Keratinocyte (primary cell): ENCODE data around the gene ALDH6A1. TPM values are rescaled to one million over a fixed set of nuclear protein-coding genes. Genes with fewer than 3 reads are reported as not detected.

Source experiments
- DNase-seq: peaks from one replicate; pipeline ENCODE4 v3.0.0-alpha.2; 2011; ENCODE audit warnings: low read depth, missing footprints, low spot score
- FAIRE-seq: peaks from 2 replicates; lab custom pipeline; 2011; peaks lifted over from hg19 to GRCh38; lab: Jason Lieb, UNC
- H2AFZ ChIP-seq: 2 replicates; pipeline ENCODE4 v1.6.0; 2012; ENCODE audit warnings: low read length, control low read depth, inconsistent platforms; ENCODE audit not compliant: control insufficient read depth
- H3K27ac ChIP-seq: 2 replicates; pipeline ENCODE4 v1.5.1; 2011; ENCODE audit warnings: low read length; ENCODE audit not compliant: control insufficient read depth, insufficient read depth
- H3K27me3 ChIP-seq: 3 replicates; pipeline ENCODE4 v1.6.0; 2011; ENCODE audit warnings: low read length; ENCODE audit not compliant: control insufficient read depth, insufficient read depth; ENCODE audit errors: extremely low read depth
- H3K36me3 ChIP-seq, 2 experiments: 2 replicates in 1 of 2; 3 replicates in 1 of 2; pipeline ENCODE4 v1.5.1; 2011; ENCODE audit warnings: low read length in 2 of 2, mild to moderate bottlenecking in 1 of 2; ENCODE audit not compliant: control insufficient read depth in 2 of 2, insufficient read depth in 2 of 2; ENCODE audit errors: extremely low read depth in 1 of 2
- H3K4me1 ChIP-seq: 3 replicates; pipeline ENCODE4 v1.5.1; 2011; ENCODE audit warnings: low read length; ENCODE audit not compliant: control insufficient read depth, insufficient read depth; ENCODE audit errors: extremely low read depth
- H3K4me2 ChIP-seq: 3 replicates; pipeline ENCODE4 v1.6.0; 2011; ENCODE audit warnings: low read depth, low read length; ENCODE audit not compliant: control insufficient read depth, insufficient read depth; ENCODE audit errors: extremely low read depth
- H3K4me3 ChIP-seq, 3 experiments: fragments of 200-600 bp in 1 of 3; sonication (generic) in 1 of 3; 2 replicates in 2 of 3; 3 replicates in 1 of 3; pipeline ENCODE4 v1.5.1; 2011 to 2016; ENCODE audit warnings: low read length in 3 of 3, mild to moderate bottlenecking in 3 of 3, control low read depth in 2 of 3, inconsistent platforms in 1 of 3, low read depth in 1 of 3, mixed read lengths in 1 of 3, mixed run types in 1 of 3, moderate library complexity in 1 of 3; ENCODE audit not compliant: control insufficient read depth in 2 of 3, insufficient read depth in 2 of 3; ENCODE audit errors: extremely low read depth in 1 of 3
- H3K79me2 ChIP-seq: 2 replicates; pipeline ENCODE4 v1.6.0; 2012; ENCODE audit warnings: low read length; ENCODE audit not compliant: control insufficient read depth, insufficient read depth
- H3K9ac ChIP-seq: 3 replicates; pipeline ENCODE4 v1.6.0; 2011; ENCODE audit warnings: low read length; ENCODE audit not compliant: control insufficient read depth, insufficient read depth; ENCODE audit errors: extremely low read depth
- H3K9me1 ChIP-seq: 3 replicates; pipeline ENCODE4 v1.6.0; 2011; ENCODE audit warnings: low read length; ENCODE audit not compliant: control insufficient read depth, insufficient read depth; ENCODE audit errors: extremely low read depth
- H3K9me3 ChIP-seq: 2 replicates; pipeline ENCODE4 v1.5.1; 2012; ENCODE audit warnings: low read depth, low read length; ENCODE audit not compliant: control insufficient read depth
- H4K20me1 ChIP-seq: 3 replicates; pipeline ENCODE4 v1.6.0; 2011; ENCODE audit warnings: low read length; ENCODE audit not compliant: control insufficient read depth, insufficient read depth; ENCODE audit errors: extremely low read depth
- EZH2 ChIP-seq: IDR thresholded peaks from one replicate; pipeline ENCODE4 v1.6.1; 2012; ENCODE audit warnings: inconsistent platforms, mild to moderate bottlenecking, low read length, moderate library complexity
- dilution Hi-C: fragments of 300-500 bp; cut with MboI; formaldehyde crosslinking; loops from one replicate; pipeline ENCODE4 v1.7.0; 2020; ENCODE audit warnings: low sequenced_read_pairs; ENCODE audit not compliant: extremely low pct_ligation_motif_present
- polyA plus RNA-seq, 5 experiments: library from polyadenylated mRNA; depleted of rRNA in 3 of 5; stranded (reverse) in 3 of 5; stranded (forward) in 1 of 5; unstranded in 1 of 5; fragments of >200 nt; gene quantifications; 1 replicate in 1 of 5; 2 replicates in 3 of 5; 3 replicates in 1 of 5; pipeline versions ENCODE4 v1.2.1 to v1.2.3, GENCODE V29; 2011 to 2012; ENCODE audit warnings: missing spikeins in 2 of 5, low read depth in 1 of 5, low replicate concordance in 1 of 5
- TF ChIP-seq, protein P1 (sequence below), 3 experiments: IDR thresholded peaks in 1 of 3; conservative IDR thresholded peaks in 1 of 3; optimal IDR thresholded peaks in 1 of 3; 2 replicates in 2 of 3; 3 replicates in 1 of 3; pipeline versions ENCODE3 to v1.5.1; 2011; ENCODE audit warnings: low read length in 3 of 3, mild to moderate bottlenecking in 3 of 3, moderate library complexity in 2 of 3, control low read depth in 1 of 3, inconsistent platforms in 1 of 3; ENCODE audit not compliant: insufficient read depth in 2 of 3; ENCODE audit errors: extremely low read depth in 1 of 3

Gene ALDH6A1
- polyA plus RNA-seq, 1 donor (not counting 4 experiments of a cell fraction or from before 2014, with no cell fraction given): 8.0 TPM

DNA sequence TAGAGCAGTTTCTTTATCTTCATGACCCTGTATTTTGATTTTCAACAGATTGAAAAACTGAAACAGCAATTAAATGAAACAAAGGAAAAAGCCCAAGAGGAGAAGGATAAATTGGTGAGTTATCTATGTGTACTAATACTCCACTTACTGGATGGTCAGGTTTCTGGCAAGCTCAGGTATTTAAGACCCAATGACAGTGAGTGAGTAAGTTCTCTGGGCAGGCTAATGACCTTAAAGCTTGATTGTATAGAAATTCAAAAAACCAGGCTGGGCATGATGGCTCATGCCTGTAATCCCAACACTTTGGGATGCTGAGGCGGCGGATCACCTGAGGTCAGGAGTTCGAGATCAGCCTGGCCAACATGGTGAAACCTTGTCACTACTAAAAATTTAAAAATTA lies 55.1 kb downstream of the ALDH6A1 start:
- FAIRE-seq (no peak), DNase-seq (no peak)

DNA sequence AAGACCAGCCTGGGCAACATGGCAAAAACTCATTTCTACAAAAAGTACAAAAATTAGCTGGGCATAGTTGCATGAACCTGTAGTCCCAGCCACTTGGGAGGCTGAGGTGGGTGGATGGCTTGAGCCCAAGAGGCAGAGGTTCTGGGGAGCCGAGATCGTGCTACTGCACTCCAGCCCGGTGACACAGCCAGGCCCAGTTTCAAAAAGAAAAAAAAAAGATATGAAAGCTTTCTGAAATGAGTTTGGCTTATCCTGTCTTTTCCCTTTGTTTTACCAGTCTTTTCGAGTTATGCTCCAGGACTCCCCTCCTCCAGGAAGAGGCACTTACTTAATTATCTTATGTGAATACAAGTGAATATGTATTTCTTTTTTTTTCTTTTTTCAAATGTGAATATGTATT lies 61.9 kb downstream of the ALDH6A1 start:
- Histone ChIP-seq H3K9me1 (no peaks in the 10 kb centered on the region), H3K4me2 (no peak overlapping the region), H3K4me3 (no peak overlapping the region), H3K9ac (no peak overlapping the region), H3K36me3 (no peaks in the 10 kb centered on the region), H3K9me3 (no peaks in the 10 kb centered on the region), H3K27me3 (no peaks in the 10 kb centered on the region), H2AFZ (no peak overlapping the region), H3K79me2 (no peaks in the 10 kb centered on the region), H4K20me1 (no peaks in the 10 kb centered on the region), H3K4me1 (peaks cover 9% of the 10 kb centered on the region), H3K27ac (no peak overlapping the region)
- TF ChIP-seq EZH2: no peak
- TF ChIP-seq, protein P1, sequence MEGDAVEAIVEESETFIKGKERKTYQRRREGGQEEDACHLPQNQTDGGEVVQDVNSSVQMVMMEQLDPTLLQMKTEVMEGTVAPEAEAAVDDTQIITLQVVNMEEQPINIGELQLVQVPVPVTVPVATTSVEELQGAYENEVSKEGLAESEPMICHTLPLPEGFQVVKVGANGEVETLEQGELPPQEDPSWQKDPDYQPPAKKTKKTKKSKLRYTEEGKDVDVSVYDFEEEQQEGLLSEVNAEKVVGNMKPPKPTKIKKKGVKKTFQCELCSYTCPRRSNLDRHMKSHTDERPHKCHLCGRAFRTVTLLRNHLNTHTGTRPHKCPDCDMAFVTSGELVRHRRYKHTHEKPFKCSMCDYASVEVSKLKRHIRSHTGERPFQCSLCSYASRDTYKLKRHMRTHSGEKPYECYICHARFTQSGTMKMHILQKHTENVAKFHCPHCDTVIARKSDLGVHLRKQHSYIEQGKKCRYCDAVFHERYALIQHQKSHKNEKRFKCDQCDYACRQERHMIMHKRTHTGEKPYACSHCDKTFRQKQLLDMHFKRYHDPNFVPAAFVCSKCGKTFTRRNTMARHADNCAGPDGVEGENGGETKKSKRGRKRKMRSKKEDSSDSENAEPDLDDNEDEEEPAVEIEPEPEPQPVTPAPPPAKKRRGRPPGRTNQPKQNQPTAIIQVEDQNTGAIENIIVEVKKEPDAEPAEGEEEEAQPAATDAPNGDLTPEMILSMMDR (optimal IDR thresholded peaks at IDR 0.05 in 1 of 3, IDR thresholded peaks at IDR 0.05 in 1 of 3, conservative IDR thresholded peaks at IDR 0.05 in 1 of 3; ENCODE audit: extremely low read depth in 1 of 3, insufficient read depth in 2 of 3, low read length in 3 of 3): no peak
- DNase-seq (no peak), FAIRE-seq (no peak)
- dilution Hi-C loops: no loop called here

More for the DNA sequence above, 55.1 kb downstream of the ALDH6A1 start:
- dilution Hi-C loops: no loop called here
- Histone ChIP-seq H3K9me3 (no peaks in the 10 kb centered on the region), H3K27ac (no peak overlapping the region), H3K36me3 (no peaks in the 10 kb centered on the region), H3K4me3 (no peak overlapping the region), H3K79me2 (no peaks in the 10 kb centered on the region), H2AFZ (no peak overlapping the region), H3K9me1 (no peaks in the 10 kb centered on the region), H3K4me2 (no peak overlapping the region), H4K20me1 (no peaks in the 10 kb centered on the region), H3K9ac (no peak overlapping the region), H3K27me3 (no peaks in the 10 kb centered on the region), H3K4me1 (no peaks in the 10 kb centered on the region)
- TF ChIP-seq EZH2: no peak
- TF ChIP-seq, protein P1 (optimal IDR thresholded peaks at IDR 0.05 in 1 of 3, IDR thresholded peaks at IDR 0.05 in 1 of 3, conservative IDR thresholded peaks at IDR 0.05 in 1 of 3; ENCODE audit: extremely low read depth in 1 of 3, insufficient read depth in 2 of 3, low read length in 3 of 3): no peak
